LNCaP clone FGC (cell line): ENCODE results near the gene GPBAR1.

Experiments
- DNase-seq: peaks from one replicate; pipeline ENCODE4 v3.0.0-alpha.2; 2011; ENCODE audit warnings: low read depth
- H3K4me3 ChIP-seq: 2 replicates; pipeline ENCODE4 v1.5.1; 2011; ENCODE audit warnings: mild to moderate bottlenecking, low read depth, low read length, control low read depth
- TF ChIP-seq, protein P1 (sequence below): IDR thresholded peaks from 2 replicates; pipeline ENCODE4 v1.5.1; 2012; ENCODE audit warnings: mild to moderate bottlenecking; ENCODE audit not compliant: control insufficient read depth, insufficient read depth; ENCODE audit errors: extremely low read depth

Gene GPBAR1

DNA sequence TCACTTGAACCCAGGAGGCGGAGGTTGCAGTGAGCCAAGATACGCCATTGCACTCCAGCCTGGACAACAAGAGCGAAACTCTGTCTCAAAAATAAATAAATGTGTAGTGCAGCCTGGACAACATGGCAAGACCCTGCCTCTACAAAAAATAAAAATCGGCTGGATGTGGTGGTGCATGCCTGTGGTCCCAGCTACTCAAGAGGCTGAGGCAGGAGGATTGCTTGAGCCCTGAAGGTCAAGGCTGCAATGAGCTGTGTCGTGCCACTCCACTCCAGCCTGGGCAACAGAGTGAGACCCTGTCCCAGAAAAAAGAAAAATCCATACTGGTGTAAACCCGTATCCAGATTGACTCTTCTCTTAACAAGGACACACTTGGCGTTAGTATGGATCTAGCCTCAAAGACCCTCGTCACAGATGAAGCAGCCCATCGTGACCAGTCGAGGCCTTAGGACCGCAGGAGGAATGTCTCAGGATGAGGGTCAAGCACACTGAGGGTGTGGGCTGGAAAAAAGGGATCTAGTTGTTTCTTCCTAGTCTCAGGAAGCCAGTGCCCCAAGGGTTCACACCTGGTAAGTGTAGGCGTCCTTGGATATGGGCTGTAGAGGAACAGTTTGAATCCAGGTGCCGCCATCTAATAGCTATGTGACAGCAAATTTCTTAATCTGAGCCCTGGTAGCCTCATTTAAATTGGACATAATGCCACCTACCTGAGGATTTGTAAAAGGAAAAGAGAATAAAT lies 4.0 kb upstream of the GPBAR1 start:
- no peak for DNase-seq
- no peak overlapping the region for H3K4me3 ChIP-seq
- TF ChIP-seq, protein P1, sequence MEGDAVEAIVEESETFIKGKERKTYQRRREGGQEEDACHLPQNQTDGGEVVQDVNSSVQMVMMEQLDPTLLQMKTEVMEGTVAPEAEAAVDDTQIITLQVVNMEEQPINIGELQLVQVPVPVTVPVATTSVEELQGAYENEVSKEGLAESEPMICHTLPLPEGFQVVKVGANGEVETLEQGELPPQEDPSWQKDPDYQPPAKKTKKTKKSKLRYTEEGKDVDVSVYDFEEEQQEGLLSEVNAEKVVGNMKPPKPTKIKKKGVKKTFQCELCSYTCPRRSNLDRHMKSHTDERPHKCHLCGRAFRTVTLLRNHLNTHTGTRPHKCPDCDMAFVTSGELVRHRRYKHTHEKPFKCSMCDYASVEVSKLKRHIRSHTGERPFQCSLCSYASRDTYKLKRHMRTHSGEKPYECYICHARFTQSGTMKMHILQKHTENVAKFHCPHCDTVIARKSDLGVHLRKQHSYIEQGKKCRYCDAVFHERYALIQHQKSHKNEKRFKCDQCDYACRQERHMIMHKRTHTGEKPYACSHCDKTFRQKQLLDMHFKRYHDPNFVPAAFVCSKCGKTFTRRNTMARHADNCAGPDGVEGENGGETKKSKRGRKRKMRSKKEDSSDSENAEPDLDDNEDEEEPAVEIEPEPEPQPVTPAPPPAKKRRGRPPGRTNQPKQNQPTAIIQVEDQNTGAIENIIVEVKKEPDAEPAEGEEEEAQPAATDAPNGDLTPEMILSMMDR, result no peak

DNA sequence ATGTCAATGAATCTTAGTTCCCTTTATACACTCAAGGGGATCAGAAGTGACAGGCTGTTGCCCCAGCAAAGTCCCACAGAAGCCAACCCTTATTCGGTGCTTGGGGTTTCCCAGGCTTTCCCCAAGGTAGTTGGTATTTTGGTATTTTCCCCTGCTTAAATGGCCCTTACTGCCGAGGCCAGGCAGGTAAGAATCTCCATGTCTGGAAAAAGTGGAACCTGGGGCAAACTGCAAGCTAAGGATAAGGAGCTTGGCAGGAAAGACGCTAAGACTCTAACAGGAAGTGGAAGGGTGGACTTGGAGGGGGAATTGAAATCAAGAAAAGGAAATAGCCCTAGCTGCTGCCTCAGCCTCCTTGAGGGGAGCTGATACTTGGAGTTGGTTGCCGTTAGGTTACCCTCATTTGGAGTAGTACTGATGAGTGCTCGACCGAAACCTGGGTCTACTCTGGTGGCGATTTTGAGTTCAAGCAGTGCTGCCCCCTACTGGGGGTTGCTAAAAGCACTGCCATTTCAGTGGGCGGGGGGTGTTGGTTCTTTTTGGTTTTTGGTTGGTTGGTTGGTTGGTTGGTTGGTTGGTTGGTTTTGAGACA lies 3.3 kb upstream of the GPBAR1 start:
- TF ChIP-seq, protein P1, result peak; percentile 35; the same call in 1 of the 2 replicates
- H3K4me3 ChIP-seq, result no peak overlapping the region
- DNase-seq, result no peak

DNA sequence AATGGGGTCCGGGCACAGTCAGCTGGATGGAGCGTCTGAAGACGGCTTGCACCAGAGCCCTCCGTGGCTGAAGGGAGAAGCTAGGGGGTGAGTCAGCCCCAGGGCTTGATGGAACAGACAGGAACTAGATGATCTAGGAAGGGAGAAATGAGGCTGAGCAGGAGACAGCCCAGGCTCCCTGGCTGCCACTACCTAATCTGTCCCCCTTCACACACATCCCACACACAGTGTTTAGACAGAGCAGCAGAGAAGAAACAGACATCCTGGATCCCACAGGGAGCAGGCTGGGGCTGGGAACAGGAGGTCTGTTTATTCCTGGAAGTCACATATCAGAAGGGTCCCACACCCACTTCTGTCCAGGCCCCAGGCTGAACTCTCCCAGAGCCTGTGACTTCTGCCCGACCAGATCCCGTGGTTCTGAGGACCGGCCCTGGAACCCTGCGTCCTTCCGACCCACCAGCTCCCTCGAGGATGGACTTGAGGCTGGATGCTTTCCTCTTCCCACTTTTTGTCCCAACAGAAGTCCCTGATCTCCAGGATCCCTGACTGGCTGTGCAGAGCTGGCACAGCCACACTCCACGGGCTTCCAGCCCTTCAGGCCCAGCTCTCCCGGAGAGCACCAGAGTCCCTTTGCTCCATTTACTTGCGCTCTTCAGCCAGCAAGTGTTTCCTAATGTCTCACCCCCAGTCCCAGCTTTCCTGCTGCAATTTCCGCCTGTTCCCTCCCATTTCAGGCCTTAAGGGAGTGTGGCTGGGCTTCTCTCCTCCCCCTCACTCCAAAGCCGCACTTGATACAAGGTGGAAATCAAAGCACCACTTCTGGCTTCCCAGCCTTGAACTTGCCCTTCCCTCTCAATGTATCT lies 1.5 kb upstream of the GPBAR1 start:
- no peak for DNase-seq
- TF ChIP-seq, protein P1, result no peak
- H3K4me3 ChIP-seq, result no peak overlapping the region

DNA sequence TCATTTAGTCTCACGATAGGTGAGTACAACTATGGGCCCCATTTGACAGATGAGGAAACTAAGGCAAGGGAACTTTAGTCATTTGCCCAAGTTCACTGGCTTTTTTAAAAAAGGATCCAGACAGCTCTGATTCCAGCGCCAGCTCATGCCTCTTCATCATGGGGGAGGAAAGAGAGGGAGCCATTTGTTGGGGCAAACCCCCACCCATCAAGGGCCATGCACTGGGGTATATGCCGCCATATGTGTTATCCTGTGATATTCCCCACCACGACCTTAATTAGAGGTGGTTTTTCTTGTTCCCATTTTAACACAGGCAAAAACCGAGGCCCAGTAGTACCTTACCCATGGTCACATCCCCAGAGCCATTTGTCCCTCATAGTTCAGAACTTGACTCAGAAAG lies 649 bp upstream of the GPBAR1 start:
- no peak for DNase-seq
- TF ChIP-seq, protein P1, result no peak
- H3K4me3 ChIP-seq, result no peak overlapping the region

DNA sequence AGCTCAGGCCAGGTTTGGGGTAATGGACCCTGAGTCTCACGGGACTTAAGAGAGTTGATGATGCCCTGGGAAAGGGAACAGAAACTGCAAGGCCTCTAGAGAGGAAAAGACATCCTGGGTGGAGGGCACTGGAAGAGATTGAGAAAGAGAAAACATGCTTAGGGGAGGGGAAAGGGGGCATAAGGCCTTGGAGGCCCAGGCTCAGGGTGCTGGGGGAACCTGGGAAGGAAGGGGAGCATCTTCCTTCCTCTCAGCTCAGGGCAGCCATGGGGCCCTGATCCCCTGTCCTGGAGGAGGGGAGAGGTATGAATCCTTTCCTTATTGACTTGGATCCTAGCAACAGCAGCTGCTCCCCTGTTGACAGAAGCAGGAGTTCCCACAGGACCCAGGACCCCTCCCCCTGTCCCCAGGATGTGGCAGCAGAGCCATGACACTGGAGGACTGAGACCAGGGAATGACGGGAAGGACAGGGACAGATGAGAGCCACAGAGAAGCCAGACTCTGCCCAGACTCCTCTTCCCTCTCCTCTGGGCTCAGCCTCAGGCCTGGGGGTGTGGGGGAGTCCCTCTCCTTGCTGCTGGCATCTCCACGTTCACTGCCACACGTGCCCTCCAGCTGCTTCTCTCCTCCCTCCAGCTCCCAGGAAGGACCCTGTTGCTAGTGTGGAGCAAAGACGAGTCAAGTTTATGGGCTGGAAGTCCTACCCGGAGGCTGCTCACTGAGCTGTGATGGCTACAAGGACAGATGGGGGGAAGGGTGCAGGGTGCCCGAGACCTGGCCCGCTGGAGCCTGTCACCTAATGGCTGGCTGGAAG lies 815 bp downstream of the GPBAR1 start:
- TF ChIP-seq, protein P1, result no peak
- no peak overlapping the region for H3K4me3 ChIP-seq
- DNase-seq, result no peak

DNA sequence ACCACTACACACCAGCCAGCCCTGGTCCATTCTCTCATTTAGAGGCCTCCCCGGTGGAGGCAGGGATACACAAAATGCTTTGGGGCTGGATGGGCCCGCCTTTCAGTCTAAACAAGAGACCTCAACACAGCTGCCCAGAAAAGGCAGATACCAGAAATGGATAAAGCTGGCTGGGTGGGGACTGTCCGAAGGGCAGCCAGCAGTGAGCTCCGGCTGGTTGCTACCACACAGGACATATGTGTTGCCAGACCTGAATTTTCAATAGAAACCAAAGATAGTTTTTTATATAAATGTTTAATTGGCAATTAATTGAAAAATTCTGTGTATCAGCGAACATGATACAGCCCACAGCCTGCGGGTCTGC lies 1.4 kb downstream of the GPBAR1 start:
- TF ChIP-seq, protein P1, result no peak
- no peak overlapping the region for H3K4me3 ChIP-seq
- DNase-seq, result no peak
